ENCODE results near the gene DEF6.

DNA sequence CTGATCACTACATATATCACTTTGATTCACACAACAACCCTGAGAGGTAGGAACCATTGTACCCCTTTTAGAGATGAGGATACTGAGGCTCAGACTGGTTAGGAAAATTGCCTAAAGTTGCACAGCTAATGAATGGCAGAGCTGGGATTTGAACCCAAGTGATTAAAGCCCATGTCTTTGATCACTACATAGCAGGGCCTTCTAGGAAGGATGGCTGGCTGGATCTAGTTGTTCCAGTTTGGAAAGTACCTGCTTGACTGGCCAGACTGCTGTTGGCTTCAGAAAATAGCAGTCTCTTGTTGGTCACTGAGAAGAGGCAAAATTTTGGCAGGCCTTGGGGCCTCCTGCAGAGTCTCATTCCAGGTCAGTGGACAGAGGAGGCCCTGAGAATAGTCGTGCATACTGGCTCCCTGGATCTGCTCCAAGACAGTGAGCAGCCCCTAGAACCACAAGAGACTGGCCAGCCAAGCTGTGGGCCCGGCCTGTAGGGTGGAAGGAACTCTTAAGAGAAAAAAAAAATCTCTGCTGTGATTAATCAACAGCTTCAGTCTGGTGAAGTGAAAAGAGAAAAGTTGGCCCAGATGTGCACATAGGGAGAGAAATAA is 62.2 kb downstream of the DEF6 start:
- TF ChIP-seq, protein P1, sequence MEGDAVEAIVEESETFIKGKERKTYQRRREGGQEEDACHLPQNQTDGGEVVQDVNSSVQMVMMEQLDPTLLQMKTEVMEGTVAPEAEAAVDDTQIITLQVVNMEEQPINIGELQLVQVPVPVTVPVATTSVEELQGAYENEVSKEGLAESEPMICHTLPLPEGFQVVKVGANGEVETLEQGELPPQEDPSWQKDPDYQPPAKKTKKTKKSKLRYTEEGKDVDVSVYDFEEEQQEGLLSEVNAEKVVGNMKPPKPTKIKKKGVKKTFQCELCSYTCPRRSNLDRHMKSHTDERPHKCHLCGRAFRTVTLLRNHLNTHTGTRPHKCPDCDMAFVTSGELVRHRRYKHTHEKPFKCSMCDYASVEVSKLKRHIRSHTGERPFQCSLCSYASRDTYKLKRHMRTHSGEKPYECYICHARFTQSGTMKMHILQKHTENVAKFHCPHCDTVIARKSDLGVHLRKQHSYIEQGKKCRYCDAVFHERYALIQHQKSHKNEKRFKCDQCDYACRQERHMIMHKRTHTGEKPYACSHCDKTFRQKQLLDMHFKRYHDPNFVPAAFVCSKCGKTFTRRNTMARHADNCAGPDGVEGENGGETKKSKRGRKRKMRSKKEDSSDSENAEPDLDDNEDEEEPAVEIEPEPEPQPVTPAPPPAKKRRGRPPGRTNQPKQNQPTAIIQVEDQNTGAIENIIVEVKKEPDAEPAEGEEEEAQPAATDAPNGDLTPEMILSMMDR (IDR thresholded peaks at IDR 0.05), result no peak
- TF ChIP-seq EZH2 (IDR thresholded peaks at IDR 0.05) (no peak), EZH2phosphoT487 (IDR thresholded peaks at IDR 0.05) (no peak)

All from neural progenitor cell (in vitro differentiated cells).